Transverse colon (tissue), 4 donors: ENCODE measurements around the gene SNX1.

ENCODE experiments used
- EP300 ChIP-seq: sonication (generic); formaldehyde crosslinking; IDR thresholded peaks from one replicate; pipeline ENCODE4 v1.6.1; 2017; ENCODE audit warnings: antibody characterized with exemption, low read depth
- POLR2A ChIP-seq: fragments of 450-650 bp; IDR thresholded peaks from one replicate; pipeline ENCODE4 v1.6.1; 2016; ENCODE audit warnings: antibody characterized with exemption, mild to moderate bottlenecking, moderate library complexity
- POLR2AphosphoS5 ChIP-seq, 3 donors: sonication (generic); formaldehyde crosslinking; IDR thresholded peaks; one replicate each; pipeline ENCODE4 v1.6.1; 2016; ENCODE audit warnings: antibody characterized with exemption in 3 of 3
- TF ChIP-seq, protein P1 (sequence below), 5 experiments: fragments of 200-600 bp in 3 of 5; fragments of 450-650 bp in 2 of 5; sonication (generic) in 3 of 5; IDR thresholded peaks; 1 replicate in 2 of 5; 2 replicates in 3 of 5; pipeline ENCODE4 v1.5.1; 2016 to 2017; ENCODE audit warnings: antibody characterized with exemption in 5 of 5, inconsistent platforms in 3 of 5, mild to moderate bottlenecking in 2 of 5, moderate library complexity in 1 of 5

DNA sequence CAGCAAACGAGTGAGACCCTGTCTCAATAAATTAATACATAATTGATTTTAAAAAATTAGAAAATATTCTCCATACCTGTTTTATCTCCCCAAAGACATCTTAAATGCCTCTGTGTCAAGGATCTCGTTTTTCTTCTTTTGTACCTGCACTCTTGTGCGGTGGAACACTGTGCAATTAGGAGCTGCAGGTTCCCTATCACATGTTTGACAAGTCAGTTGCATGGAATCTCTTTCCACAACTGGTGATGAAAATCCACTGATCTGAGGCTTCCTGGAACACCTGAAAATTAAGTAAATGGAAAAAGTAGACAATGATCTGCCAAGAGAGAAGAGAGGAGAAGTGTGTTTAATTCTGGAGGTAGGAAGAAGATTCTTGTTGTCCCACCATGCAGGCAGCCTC, 52.8 kb downstream of the SNX1 start:
- TF ChIP-seq POLR2A = no peak
- TF ChIP-seq, protein P1, sequence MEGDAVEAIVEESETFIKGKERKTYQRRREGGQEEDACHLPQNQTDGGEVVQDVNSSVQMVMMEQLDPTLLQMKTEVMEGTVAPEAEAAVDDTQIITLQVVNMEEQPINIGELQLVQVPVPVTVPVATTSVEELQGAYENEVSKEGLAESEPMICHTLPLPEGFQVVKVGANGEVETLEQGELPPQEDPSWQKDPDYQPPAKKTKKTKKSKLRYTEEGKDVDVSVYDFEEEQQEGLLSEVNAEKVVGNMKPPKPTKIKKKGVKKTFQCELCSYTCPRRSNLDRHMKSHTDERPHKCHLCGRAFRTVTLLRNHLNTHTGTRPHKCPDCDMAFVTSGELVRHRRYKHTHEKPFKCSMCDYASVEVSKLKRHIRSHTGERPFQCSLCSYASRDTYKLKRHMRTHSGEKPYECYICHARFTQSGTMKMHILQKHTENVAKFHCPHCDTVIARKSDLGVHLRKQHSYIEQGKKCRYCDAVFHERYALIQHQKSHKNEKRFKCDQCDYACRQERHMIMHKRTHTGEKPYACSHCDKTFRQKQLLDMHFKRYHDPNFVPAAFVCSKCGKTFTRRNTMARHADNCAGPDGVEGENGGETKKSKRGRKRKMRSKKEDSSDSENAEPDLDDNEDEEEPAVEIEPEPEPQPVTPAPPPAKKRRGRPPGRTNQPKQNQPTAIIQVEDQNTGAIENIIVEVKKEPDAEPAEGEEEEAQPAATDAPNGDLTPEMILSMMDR (IDR thresholded peaks at IDR 0.05) = no peak
- no peak for TF ChIP-seq POLR2AphosphoS5 (IDR thresholded peaks at IDR 0.05)
- TF ChIP-seq EP300 = no peak
